ENCODE measurements around the gene ZMIZ2.
"Not testable (repeated sequence)": the region's sequence is repeated elsewhere in the genome, so short reads cannot be mapped to it uniquely, and the experiment has no call there.

The ZMIZ2 gene

DNA sequence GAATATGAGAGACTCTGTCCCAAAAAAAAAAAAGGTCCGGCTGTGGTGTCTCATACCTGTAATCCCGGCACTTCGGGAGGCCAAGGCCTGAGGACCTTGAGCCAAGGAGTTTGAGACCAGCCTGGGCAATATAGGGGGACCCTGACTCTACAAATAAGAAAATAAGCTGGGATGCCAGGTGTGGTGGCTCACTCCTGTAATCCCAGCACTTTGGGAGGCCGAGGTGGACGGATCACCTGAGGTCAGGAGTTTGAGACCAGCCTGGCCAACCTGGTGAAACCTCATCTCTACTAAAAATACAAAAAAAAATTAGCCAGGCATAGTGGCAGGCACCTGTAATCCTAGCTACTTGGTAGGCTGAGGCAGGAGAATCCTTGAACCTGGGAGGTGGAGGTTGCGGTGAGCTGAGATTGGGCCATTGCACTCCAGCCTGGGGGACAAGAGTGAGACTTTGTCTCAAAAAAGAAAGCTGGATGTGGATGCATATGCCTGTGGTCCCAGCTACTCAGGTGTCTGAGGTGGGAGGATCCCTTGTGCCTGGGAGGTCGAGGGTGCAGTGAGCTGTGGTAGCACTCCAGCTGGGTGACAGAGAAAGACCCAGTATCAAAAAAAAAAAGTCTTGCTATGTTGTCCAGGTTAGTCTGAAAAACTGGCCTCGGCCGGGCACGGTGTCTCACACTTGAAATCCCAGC lies 55.3 kb downstream of the ZMIZ2 start:
- DNase-seq (ENCODE audit: low read depth in 3 of 3): not testable (repeated sequence)

DNA sequence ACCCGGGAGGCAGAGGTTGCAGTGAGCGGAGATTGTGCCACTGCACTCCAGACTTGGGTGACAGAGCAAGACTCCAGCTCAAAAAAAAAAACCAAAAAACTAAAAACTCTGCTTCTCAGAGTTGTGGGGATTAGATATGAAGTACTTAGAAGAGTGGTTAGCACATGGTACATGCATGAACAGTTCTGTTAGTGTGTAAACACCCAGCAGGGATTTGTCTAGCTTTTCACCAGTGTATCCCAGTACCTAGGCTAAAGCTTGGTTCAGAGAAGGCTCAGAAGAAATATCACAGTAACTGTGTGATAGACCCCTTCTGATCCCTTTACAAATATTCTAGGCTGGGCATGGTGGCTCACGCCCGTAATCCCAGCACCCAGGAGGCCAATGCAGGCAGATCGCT lies 57.3 kb downstream of the ZMIZ2 start:
- no peak for DNase-seq (ENCODE audit: low read depth in 3 of 3)

DNA sequence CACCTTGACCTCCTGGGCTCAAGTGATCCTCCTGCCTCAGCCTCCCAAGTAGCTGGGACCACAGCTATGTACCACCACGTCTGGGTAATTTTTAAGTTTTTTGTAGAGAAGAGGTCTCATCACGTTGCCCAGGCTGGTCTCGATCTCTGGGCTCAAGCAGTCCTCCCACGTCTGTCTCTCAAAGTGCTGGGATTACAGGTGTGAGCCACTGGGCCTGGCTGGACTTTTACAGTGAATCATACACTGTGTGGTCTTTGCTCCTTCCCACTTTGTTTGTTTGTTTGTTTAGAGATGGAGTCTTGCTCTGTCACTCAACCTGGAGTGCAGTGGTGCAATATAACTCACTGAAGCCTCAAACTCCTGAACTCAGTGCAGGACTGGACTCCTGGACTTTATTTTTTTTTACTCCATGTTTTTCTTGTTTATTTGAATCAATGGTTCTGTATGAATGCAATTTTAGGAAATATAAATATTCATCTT lies 60.3 kb downstream of the ZMIZ2 start:
- DNase-seq (ENCODE audit: low read depth in 3 of 3): no peak

DNA sequence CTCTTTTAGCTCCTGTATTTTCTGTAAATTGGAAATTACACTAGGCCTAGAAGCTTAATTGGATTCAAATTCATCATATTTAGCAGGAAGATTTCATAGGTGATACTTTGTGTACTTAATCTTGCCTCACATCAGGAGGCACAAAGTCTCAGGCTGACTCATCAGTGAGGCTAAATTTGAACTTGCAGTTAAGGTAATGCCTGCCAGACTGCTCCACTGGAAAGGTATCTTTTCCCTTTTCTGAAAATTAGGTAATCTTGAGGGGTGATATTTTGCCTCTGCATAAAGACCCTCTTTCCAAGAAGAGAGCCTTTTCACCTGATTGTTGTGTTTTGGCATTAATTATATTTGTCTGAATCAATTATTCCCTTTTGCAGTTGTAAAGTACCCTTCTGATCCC lies 62.4 kb downstream of the ZMIZ2 start:
- no peak for DNase-seq (ENCODE audit: low read depth in 3 of 3)

DNA sequence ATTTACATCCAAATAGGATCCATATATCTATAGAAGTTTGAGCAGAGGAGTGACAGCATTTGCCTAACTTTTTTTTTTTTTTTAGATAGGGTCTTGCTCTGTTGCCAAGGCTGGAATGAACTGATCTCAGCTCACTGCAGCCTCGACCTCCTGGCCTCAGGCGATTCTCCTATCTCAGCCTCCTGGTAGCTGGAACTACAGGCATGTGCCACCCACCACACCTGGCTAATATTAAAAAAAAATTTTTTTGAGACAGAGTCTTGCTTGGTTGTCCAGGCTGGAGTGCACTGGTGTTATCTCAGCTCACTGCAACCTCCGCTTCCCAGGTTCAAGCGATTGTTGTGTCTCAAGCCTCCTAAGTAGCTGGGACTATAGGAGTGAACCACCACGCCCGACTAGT lies 62.9 kb downstream of the ZMIZ2 start:
- no peak for DNase-seq (ENCODE audit: low read depth in 3 of 3)

DNA sequence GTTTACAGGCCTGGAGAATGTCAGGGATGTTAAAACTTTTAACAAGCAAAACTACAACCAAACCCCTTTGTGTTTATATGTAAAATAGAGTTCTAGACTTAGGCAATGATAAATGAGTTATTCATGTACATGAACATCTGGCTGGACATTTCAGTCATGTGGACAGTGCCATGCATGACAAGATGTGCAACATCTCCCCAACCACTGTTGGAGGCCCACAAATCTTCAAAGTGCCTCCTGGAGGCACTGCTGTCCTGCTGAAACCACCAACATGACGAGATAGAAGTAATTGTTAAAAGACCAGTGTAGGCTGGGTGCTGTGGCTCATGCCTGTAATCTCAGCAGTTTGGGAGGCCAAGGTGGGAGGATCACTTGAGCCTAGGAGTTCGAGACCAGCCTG lies 66.3 kb downstream of the ZMIZ2 start:
- DNase-seq (ENCODE audit: low read depth in 3 of 3): no peak

DNA sequence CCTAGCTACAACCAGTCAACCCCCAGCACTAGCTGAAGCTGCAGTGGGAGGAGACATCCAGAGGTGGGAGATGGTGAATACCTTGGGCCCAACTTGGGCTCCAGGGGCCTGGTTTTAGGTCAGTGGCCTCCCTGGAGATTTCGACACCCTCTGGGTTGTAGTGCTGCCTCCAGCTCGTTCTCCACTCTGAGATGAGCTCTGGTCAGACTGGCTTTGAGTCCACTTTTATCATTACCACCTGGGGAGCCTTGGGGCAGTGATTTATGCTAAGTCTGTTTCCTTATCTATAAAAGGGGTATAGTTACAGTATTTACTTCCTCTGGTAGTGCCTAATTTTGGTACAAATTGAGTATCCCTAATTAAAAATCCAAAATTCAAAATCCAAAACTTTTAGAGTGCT lies 70.6 kb downstream of the ZMIZ2 start:
- no peak for DNase-seq (ENCODE audit: low read depth in 3 of 3)
